HepG2 (cell line): ENCODE measurements around the gene TAF1C. TPM values are rescaled to one million over a fixed set of nuclear protein-coding genes. Genes with fewer than 3 reads are reported as not detected.

Experiments used
- CEBPZ ChIP-seq: IDR thresholded peaks from 2 replicates; pipeline ENCODE4 v1.6.1; 2012; ENCODE audit warnings: low read length, improper control_type of control experiment
- DPF2 ChIP-seq: sonication (generic); formaldehyde crosslinking; IDR thresholded peaks from 2 replicates; pipeline ENCODE4 v1.4.0; 2020; ENCODE audit warnings: mild to moderate bottlenecking, low read depth, missing genetic modification reagents, borderline replicate concordance
- FOXM1 ChIP-seq: sonication (generic); formaldehyde crosslinking; IDR thresholded peaks from 2 replicates; pipeline ENCODE4 v1.5.0; 2020; ENCODE audit warnings: missing genetic modification reagents
- GMEB1 ChIP-seq: sonication (generic); formaldehyde crosslinking; IDR thresholded peaks from 2 replicates; pipeline ENCODE4 v1.5.1; 2020; ENCODE audit warnings: missing genetic modification reagents, mild to moderate bottlenecking, borderline replicate concordance
- HMG20B ChIP-seq: conservative IDR thresholded peaks from 2 replicates; pipeline ENCODE4 v1.6.1; 2016; ENCODE audit warnings: missing genetic modification reagents, missing compliant biosample characterization
- HOXA7 ChIP-seq: sonication (generic); formaldehyde crosslinking; IDR thresholded peaks from 2 replicates; pipeline ENCODE4 v1.8.1; 2022; ENCODE audit warnings: mild to moderate bottlenecking, missing genetic modification reagents, moderate library complexity
- KAT2B ChIP-seq: fragments of 150-350 bp; IDR thresholded peaks from 2 replicates; pipeline ENCODE4 v1.6.1; 2014; ENCODE audit warnings: low read depth, low read length, borderline replicate concordance
- MAFG ChIP-seq: sonication (generic); formaldehyde crosslinking; IDR thresholded peaks from 2 replicates; pipeline ENCODE4 v1.5.1; 2020; ENCODE audit warnings: mild to moderate bottlenecking, missing genetic modification reagents
- NCOR1 ChIP-seq: fragments of 200-600 bp; sonication (generic); IDR thresholded peaks from 2 replicates; pipeline ENCODE4 v1.7.0; 2017; ENCODE audit warnings: antibody characterized with exemption, low read length, borderline replicate concordance
- PRDM15 ChIP-seq: sonication (generic); formaldehyde crosslinking; IDR thresholded peaks from 2 replicates; pipeline ENCODE4 v1.4.0; 2020; ENCODE audit warnings: missing genetic modification reagents
- TRIM24 ChIP-seq: sonication (generic); formaldehyde crosslinking; IDR thresholded peaks from 2 replicates; pipeline ENCODE4 v1.8.0; 2022; ENCODE audit warnings: mild to moderate bottlenecking, missing genetic modification reagents
- ZBTB37 ChIP-seq: sonication (generic); formaldehyde crosslinking; IDR thresholded peaks from 2 replicates; pipeline ENCODE4 v1.4.0; 2020; ENCODE audit warnings: mild to moderate bottlenecking, missing genetic modification reagents
- ZNF207 ChIP-seq: fragments of 450-650 bp; IDR thresholded peaks from 2 replicates; pipeline ENCODE4 v1.6.1; 2016; ENCODE audit warnings: antibody characterized with exemption, borderline replicate concordance
- ZNF276 ChIP-seq: sonication (generic); formaldehyde crosslinking; IDR thresholded peaks from 2 replicates; pipeline ENCODE4 v1.4.0; 2020; ENCODE audit warnings: mild to moderate bottlenecking, low read depth, missing genetic modification reagents
- ZNF607 ChIP-seq: sonication (generic); formaldehyde crosslinking; IDR thresholded peaks from 2 replicates; pipeline ENCODE4 v1.5.1; 2020; ENCODE audit warnings: missing genetic modification reagents, mild to moderate bottlenecking, borderline replicate concordance
- ZSCAN31 ChIP-seq: sonication (generic); formaldehyde crosslinking; IDR thresholded peaks from 2 replicates; pipeline ENCODE4 v1.5.0; 2020; ENCODE audit warnings: low read depth, mild to moderate bottlenecking, missing genetic modification reagents
- polyA plus RNA-seq, 8 experiments: library from polyadenylated mRNA; depleted of rRNA in 3 of 8; stranded (reverse) in 7 of 8; unstranded in 1 of 8; fragments of >200 nt; fragmentation: Illumina TruSeq in 4 of 8; extraction: Trizol in 4 of 8; gene quantifications; 2 replicates each; pipeline versions ENCODE4 v1.2.1 to v1.2.3, GENCODE V29; 2011 to 2016; ENCODE audit warnings: low read depth in 4 of 8, missing spikeins in 1 of 8, mixed read lengths in 1 of 8; ENCODE audit not compliant: insufficient read depth in 1 of 8
- total RNA-seq, 5 experiments: library from RNA; depleted of rRNA; stranded (reverse); fragments of >200 nt; fragmentation: Illumina TruSeq; extraction: Trizol; gene quantifications; 2 replicates each; pipeline ENCODE4 v1.2.3, GENCODE V29; 2016; ENCODE audit warnings: low read depth in 1 of 5

TAF1C gene
- total and polyA plus RNA-seq, 2 of the 13 experiments (the other 11 are each of a cell fraction or from before 2014, with no cell fraction given): 15.6 to 20.8 TPM

GRCh38 chr16:84186685-84187437, at the start of gene TAF1C (continued):
- peak; percentile 79; the same call in 1 of the 2 replicates for TF ChIP-seq ZBTB37 (CRISPR knock-in tag)
- peak; percentile 72 for TF ChIP-seq GMEB1
- no peak for TF ChIP-seq KAT2B
- no peak; the same call in 1 of the 2 replicates for TF ChIP-seq HMG20B (CRISPR knock-in tag)
- no peak for TF ChIP-seq HOXA7 (CRISPR knock-in tag)
- peak; percentile 78; the same call in 1 of the 2 replicates for TF ChIP-seq ZNF276
- no peak for TF ChIP-seq CEBPZ
- TF ChIP-seq PRDM15 (CRISPR knock-in tag): no peak
- TF ChIP-seq ZNF207: no peak
- no peak for TF ChIP-seq MAFG (CRISPR knock-in tag)
- no peak for TF ChIP-seq TRIM24 (CRISPR knock-in tag)
- TF ChIP-seq ZSCAN31 (CRISPR knock-in tag): peak; percentile 17
- peak; percentile 80; the same call in 1 of the 2 replicates for TF ChIP-seq ZNF607 (CRISPR knock-in tag)
- TF ChIP-seq DPF2 (CRISPR knock-in tag): no peak
- no peak for TF ChIP-seq FOXM1 (CRISPR knock-in tag)
- no peak for TF ChIP-seq NCOR1
